SHP77 treated with DMSO at 0.1 percent for 48 hours (cell line): Measurements from ENCODE around the gene SP9.

Source experiments
- DNase-seq: peaks from one replicate; lab custom pipeline; 2025; lab: John Stamatoyannopoulos, UW

SP9 gene

DNA sequence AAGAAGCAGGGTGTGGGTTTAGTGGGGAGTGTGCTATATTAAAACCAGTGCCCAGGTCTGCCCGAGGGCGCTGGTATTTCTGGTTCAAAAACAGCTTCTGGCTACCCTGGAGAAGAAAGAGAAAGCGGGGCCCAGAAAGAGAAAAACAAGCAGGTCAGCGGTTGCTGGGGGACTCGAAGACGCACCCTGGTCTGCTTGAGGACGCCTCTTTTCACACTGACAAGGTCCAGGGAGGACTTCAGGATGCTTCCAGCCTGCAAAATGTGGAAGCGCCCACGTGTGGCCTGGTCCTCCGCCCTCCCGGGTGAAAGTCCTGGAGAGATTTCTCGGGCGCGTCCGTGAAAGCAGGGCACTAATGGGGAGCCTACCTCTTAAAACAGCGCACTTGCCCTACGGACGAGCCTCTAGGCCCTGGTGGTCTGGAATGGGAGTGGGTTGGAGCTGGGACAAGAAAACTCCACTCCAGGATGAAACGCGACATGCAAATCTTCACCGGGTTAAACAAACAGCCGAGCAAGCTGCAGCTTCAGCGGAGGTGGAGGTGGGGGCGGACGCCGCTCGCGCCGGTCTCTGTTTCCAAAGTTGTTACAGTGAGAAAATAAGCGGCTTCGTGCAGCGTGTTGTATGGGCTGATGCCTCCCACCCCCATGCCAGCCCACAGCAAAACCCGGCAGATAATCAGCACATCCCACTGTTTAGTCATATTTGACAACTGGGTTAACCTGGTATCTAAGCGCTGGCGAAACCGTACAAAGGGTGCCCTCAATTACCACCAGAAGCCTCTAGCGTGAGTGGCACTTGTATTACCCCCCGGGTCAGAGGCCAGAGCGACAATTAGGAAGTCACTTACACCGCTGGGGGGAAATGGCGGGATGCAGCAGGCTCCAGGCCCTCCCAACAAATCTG lies 1.1 kb upstream of the SP9 start:
- no peak for DNase-seq

DNA sequence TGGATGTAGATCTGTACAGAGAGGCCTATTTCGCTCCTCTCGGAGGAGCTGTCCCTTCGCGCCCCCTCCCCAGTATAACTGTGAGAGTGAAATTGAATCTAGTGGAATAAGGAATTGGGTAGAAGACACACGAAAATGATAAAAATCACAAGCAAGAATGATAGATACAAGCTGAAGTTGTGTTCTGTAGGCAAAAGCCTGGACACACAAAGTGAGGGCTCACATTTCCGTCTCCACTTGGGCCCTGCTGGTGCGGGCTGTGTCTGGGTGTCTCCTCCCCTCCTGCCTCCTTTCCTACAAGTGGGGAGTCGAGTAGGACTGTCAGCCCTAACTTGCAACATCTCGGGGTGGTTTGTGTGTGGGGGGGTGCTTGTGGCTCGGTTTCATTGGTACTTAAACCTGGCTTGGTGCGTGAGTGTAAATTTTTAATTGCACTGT lies 457 bp upstream of the SP9 start:
- DNase-seq = no peak

DNA sequence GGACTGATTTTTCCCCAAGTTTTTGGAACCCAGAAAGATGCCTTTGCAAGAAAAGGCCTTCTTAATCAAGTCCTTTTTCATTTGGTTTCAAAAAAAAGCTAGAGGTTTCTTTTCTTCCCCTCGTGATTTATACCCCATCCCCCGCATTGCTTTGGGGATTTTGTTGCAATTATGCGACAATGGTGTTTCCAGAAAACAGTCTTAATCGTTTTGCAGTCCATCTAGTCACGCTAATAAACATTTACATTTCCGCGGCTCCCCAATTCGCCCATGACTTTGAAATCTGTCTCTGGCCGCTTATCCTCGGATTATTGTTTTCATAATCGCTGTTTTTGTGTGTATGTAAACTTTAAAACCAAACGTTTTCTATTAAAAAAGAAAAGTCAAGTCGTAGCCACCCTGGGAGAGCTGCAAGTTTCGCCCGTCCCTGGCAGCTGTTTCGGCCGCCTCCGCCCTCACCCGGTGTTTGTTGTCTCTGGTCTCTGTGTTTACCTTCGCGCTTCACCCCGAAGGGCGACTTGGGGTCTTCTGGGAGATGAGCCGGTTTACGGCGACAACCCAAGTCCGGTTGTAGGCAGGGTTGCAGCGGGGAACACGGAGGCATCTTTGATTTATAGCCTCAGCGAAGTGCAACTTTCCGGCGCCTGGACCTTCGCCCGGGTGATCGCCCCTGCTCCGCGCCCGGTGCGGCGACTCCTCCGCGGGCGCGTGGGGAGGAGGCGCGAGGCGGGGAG lies 667 bp downstream of the SP9 start:
- no peak for DNase-seq

DNA sequence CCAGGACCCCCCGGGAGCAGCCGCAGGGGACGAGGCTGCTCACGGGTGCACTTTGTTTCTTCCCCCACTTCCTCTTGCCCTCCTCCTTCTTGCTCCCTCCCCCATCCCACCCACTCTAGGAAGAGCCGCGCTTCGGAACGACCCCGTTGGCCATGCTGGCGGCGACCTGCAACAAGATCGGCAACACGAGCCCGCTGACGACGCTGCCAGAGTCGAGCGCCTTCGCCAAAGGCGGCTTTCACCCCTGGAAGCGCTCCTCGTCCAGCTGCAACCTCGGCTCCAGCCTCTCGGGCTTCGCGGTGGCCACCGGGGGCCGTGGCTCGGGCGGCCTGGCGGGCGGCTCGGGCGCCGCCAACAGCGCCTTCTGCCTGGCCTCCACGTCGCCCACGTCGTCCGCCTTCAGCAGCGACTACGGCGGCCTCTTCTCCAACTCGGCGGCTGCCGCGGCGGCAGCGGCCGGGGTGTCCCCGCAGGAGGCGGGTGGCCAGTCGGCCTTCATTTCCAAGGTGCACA lies 1.3 kb downstream of the SP9 start:
- no peak for DNase-seq

DNA sequence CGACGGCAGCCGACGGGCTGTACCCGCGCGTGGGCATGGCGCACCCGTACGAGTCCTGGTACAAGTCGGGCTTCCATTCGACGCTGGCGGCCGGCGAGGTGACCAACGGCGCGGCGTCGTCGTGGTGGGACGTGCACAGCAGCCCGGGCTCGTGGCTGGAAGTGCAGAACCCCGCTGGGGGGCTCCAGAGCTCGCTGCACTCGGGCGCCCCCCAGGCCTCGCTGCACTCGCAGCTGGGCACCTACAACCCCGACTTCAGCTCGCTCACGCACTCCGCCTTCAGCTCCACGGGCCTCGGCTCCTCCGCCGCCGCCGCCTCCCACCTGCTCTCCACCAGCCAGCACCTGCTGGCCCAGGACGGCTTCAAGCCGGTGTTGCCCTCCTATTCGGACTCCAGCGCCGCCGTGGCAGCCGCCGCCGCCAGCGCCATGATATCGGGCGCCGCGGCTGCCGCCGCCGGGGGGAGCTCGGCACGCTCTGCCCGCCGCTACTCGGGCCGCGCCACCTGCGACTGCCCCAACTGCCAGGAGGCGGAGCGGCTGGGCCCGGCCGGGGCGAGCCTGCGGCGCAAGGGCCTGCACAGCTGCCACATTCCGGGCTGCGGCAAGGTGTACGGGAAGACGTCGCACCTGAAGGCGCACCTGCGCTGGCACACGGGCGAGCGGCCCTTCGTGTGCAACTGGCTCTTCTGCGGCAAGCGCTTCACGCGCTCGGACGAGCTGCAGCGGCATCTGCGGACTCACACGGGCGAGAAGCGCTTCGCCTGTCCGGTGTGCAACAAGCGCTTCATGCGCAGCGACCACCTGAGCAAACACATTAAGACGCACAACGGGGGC lies 2.0 kb downstream of the SP9 start:
- peak; percentile 55 for DNase-seq

DNA sequence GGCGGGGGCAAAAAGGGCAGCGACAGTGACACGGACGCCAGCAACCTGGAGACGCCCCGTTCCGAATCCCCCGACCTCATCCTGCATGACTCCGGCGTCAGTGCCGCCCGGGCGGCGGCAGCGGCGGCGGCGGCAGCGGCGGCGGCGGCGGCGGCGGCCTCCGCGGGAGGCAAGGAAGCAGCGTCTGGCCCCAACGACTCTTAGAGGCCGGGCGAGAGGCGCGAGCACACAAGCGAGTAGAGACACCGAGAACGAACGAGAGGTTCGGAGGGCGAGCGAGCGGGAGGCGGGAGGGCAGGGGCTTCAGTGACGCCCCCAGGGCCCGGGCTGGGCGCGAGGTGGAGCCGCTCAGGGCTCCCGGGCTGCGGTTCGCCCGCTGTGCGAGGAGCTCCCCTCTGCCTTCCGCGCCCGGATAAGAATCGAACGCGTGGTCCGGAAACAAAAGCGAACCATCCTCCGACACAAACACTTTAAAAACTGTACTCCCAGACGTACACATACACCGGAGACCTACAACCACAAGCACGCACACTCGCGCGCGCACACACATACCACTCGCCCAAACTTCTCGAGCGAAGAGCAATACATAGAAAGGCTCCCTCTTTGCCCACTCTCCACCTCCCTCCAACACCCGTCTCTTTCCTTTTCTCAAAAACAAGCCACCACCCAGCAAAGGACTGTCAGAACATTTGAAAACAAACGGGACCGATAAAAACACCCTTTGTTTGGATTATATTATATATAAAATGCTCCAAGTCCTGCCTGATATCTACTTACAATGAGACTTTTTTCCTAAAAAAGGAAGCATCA lies 2.8 kb downstream of the SP9 start:
- no peak for DNase-seq

DNA sequence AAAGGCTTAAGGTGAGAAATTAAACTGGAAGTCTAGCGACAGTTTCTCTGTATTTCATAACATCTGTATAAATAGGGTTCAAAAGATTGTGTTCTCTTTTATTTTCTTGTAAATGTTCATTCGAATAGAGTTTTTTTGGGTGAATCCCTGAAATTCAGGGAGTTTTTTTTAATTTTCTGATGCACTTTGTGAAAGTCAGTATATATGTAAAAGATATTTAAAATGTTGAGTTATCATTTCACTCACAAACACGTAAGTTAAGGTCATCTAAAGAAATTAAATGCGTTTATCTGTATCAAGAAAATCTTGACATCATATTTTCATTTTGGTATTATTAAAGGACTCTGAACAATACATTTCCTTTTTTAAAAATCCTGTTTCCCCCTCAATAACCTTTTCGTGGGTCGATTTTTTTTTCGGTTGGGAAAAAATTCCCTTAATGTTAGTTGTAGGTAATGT lies 3.4 kb downstream of the SP9 start:
- no peak for DNase-seq

DNA sequence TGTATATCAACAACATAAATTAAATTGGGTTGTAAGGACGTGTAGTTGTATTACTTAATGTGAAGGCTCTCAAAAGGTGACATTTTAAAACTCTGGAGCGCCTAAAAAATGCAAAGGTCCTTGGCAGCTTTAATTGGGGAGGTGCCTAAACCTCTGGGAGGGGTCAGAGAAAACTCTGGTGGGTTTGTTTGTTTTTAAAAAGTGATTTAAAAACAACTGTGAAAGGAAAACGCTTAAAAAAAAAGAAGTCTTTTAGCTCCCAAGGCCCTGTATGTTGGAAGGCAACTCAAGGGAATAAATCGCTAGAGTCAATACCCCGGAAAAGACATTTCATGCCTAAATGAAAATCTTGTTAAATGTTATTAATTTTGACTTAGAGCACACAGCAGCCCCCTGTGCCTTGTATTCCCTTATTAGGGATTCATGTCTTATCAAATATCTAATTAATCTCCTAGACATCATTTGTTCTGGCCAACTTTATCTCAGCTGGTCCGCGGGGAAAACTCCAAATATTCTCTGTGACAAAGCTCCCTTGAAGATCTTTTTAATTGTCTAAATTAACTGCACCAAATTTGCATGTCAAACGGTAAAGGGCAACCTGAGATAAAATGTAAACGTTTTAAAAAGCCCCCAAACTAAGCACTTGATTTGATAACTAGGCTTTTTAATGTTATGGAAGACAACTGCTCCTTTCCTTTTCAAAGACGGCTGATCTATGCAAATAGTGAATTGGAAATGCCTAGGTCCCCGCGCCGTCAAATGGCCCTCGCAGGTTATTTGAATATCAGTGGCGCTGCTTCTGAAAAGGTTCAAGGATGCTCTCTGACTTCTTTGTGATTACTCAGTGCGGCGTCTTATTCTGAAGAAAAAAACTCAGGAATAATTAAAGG lies 4.2 kb downstream of the SP9 start:
- DNase-seq = no peak

DNA sequence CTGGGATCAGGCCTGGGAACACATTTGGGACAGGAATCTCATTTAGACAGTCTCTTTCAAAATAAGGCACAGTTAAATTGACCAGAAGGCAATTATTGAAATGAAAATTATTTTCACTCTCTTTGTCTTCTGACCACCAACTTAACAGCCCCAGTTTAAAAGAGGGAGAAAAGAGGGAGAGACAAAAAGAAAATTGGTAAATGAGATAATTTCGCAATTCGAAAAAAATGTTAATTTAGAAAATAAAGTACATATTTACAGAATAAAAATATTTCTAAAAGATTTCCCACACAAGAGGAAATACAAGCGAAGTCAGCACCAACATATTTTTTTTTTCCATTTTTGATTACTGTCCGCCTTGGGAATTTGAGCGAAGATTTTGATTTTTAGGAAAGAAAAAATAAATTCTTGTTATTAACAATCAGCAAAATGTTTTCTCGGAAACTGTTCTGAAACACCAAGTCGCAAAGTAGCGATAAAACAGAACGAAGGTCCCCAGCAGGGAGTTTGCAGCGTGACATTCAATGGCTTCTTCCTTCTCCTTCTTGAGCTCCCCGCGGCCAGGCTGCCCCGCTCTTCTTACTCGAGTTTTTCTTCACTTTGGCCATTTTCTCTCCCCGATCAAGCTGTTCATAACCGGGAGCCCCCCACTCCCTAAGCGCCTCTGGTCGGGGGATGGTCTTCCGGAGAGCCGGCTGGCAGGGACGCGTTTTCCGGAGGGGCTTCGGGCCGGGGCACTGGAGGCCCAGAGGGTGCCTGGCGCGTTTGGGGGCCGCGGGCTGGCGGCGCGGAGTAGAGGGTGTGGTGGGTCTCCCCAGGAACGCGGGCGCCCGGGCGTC lies 5.0 kb downstream of the SP9 start:
- no peak for DNase-seq

DNA sequence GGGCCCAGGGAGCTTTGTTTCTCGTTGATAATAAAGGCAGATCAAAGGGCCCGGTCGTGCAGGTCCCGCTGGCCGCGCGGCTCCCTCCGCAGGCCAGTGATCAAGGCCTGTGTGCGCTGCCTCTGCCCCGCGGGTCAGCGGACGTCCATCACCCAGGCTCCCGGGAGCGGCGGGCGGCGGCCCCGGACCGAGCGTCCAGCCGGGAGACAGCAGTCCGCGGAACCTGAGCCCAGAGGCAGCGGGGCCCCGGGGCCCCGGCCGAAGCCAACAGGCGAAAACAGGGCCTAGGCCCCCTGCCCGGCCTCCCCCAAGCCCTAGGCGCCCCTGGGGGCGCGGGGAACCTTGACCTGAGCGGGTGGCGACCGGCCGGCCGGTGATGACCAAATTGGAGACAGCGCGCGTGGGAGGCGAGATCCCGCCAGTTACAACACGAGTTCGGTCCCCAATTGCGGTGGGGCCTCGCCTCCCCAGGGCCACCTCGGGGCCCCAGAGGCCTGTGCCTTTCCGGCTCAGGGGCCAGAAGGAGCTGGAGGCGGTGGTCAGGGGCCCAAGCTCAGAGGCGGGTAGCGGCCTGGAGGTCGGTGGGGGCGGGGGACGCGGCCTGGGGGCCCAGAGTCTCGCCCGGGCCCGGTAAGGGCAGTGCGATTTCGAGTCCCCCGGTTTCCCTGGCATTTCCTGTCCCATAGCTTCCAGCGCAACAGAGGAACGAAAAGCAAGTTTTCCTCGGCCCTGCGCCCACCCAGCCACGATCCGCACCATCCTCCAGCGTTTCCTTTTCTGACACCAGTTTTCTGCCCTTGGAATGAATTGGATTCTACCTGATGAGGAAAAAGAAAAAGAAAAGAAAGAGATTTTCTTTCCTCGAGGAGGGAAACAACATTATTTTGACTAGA lies 5.9 kb downstream of the SP9 start:
- DNase-seq = no peak

DNA sequence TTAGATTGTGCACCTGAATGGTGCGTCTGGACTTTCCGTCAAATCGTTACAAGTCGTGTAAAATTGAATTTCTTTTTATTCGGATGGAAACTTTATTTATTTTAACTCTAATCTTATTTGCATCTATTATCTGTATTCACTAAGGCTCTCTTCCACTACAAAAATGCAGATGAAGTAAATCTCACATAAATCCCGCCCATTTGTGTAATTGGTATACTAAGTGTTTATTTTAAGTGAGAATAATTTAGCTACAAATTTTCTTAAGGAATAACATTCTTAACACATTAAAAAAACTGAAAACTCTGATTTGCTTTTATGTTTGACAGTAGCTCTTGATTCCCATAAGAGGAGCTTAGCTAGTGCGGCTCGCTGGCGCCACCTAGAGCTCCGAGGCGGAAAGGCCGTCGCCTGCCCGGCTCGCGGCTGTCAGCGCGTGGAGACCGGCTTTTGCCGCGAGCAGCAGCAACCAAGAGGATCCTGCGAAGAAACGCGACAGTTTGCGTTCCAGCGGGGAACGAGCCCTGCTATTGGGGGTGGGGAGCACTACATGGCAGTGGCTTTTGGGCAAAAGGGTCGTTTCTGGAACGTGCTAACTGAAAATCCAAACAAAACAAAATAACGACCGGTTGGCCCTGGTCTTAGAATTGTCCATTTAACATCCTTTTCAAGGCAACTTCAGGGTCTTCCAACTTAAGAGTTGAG lies 6.7 kb downstream of the SP9 start:
- DNase-seq = peak; percentile 21

DNA sequence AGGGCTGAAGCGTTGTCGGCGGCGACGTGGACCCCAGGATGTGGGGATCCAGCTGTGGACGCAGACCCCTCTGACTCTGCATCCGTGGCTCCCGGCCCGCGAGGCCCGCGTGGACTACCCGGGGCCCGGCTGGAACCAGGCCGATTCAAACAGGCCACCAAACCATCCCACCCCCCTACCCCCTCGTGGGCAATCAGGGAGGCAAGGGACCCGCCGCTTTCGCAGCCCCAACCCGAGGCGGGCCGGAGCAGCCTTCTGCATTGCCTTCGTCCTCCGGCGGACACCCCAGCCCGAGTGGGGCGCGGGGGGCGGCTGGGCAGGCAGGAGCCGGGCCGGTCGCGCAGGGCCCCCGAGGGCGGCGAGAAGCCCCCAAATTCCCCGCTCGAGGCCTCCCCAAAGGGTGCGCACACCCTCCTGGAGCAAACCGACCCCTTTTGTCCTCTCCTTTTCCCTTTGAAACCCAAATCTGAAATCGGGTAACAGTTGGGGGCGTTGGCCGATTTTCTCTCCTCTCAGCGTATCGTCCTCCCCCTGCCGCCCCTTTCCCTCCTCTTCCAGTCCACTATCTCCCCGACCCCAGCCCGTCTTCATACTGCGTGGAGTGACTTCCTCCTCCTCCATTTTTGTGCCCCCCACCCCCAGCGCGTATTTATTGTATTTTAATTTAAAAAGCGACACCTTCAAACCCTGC lies 7.4 kb downstream of the SP9 start:
- DNase-seq = no peak

DNA sequence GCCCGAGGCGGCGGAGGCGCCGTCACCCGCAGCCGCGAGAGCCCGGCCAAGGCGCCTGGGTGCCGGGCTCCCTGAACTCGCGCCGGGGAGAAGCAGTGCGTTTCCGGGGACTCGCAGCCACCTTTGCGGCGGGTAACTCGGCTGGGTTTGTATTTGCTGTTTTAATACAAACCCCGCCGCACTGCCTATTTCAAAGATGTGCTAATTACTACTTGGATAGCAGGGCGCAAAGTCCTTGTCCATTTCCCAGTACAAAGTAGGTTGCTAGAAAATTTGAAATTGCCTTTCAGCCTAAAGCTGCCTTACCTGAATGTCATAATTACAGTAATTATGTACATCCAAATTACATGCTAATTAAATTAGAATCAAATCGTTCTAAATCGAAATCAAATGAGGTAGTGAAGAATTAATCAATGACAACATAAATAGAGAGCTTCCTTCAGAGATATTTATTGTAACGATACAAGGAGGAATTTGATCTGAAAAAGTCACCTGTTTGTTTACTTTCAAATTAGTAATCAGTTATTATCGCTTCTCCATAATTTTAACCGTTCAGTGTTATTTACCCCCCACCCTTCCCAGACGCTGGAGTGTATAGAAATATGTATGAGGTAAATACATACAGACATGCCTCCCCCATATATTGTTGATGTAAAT lies 8.1 kb downstream of the SP9 start:
- no peak for DNase-seq

DNA sequence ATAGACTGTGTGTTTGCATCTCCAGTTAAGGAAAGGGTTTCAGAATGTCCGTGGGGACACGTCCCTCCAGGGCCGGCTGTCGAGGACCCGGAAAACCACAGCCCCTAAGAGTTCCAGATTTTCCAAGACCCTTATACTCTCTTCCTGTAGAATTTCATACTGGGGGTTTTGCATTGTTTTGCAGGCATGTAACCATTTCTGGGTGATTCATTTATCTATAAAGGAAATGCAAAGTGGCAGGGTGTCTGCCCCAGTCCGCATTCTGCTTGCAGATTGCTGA lies 8.5 kb downstream of the SP9 start:
- no peak for DNase-seq

DNA sequence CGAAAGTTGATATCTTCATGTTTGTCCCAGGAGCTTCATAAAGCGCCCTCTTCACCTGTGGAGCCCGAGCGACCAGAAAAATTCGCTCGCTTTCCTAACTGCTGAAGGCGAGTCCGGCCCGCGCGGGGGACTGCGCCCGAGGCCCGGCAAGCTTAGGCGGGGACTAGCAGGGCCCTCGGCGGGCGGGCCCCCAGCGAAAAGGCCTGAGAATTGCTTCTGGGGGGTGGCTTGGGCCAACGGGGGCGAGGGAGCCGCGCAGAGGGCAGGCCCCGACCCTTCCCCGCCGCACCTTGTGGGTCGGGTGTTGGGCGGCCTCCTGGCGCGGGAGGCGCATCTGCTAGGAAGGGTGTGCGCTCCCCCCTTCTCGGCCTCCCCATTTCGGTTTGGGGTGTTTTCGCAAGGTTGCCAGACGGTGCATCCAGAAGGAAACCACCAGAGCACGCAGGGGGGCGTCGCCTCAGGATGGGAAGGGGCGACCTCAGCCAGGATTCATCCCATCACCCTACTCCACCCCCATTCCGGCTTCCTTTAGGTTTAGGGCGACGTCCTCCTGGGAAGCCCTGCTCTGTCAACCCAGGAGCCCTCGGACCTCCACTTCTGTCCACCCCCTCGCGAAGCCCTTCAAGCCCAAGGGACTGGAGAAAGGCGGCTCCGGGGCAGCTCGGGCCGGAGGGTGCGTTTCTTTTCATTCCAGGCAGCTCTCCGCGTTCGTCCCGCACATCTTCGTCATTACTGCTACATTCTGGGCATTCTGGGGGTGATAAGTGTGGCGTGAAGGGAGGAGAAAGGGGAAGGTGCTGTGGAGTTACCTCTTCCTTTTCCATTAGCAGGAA lies 9.1 kb downstream of the SP9 start:
- no peak for DNase-seq
